ENCODE results near the gene PIP5K1B.

DNA sequence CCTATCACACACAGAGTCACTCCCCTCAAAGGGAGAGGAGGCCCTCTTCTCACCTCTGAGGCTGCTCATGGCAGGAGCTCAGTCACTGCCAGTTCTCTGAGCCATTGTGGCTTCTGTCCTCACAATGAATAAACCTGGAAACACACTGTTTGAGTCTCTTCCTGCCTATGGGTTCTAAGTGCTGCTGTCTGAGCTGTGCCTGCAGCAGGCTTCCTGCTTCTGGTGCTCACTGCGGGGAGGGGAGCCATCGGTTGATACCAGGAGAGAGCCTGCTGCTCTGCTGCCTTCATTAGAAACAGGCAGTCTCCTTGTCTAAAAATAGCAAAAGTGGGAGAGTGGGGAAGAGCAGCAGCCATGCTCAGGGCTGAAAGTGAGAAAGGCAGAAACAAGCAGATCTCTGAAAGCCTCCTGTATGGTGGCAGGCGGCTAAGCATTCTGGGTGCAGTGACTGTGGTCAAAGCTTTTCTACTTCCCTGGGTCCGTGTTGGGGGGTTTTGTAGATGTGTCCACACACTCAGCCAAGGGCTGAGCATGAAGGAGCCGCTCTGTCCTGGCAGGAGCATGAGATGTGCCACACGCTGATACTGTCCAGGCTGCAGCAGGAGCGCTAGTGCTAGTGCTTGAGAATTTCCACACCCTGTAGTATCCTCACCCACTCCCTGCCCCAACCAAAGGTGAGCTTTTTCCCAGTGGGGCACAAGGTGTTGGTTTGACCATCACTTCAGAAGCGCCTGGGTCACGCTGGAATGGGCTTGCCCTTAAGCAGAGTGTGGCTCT, 274.7 kb downstream of the PIP5K1B start:
- TF ChIP-seq, protein P1, sequence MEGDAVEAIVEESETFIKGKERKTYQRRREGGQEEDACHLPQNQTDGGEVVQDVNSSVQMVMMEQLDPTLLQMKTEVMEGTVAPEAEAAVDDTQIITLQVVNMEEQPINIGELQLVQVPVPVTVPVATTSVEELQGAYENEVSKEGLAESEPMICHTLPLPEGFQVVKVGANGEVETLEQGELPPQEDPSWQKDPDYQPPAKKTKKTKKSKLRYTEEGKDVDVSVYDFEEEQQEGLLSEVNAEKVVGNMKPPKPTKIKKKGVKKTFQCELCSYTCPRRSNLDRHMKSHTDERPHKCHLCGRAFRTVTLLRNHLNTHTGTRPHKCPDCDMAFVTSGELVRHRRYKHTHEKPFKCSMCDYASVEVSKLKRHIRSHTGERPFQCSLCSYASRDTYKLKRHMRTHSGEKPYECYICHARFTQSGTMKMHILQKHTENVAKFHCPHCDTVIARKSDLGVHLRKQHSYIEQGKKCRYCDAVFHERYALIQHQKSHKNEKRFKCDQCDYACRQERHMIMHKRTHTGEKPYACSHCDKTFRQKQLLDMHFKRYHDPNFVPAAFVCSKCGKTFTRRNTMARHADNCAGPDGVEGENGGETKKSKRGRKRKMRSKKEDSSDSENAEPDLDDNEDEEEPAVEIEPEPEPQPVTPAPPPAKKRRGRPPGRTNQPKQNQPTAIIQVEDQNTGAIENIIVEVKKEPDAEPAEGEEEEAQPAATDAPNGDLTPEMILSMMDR (conservative IDR thresholded peaks at IDR 0.05 in 1 of 2, IDR thresholded peaks at IDR 0.05 in 1 of 2; ENCODE audit: extremely low read depth in 1 of 2, insufficient read depth in 1 of 2, low read depth in 1 of 2, low read length in 2 of 2), result no peak
- no peak for TF ChIP-seq EZH2 (IDR thresholded peaks at IDR 0.05; ENCODE audit: borderline replicate concordance, low read length)

Measured in mammary epithelial cell (primary cell).